Activated CD4-positive, alpha-beta memory T cell treated with anti-CD3 and anti-CD28 coated beads for 36 hours (primary cell): ENCODE data around the gene HADHB. TPM values are rescaled to one million over a fixed set of nuclear protein-coding genes. Genes with fewer than 3 reads are reported as not detected.
A peak's percentile ranks its signal among the peaks of the same experiment; 100 is the strongest.
"Not testable (repeated sequence)": the region's sequence is repeated elsewhere in the genome, so short reads cannot be mapped to it uniquely, and the experiment has no call there.

Experiments
- CTCF ChIA-PET: fragments of 350-600 bp; sonication (Branson Sonifier 250); formaldehyde crosslinking; loops from one replicate; lab custom pipeline; 2021; ENCODE audit warnings: antibody characterized with exemption, inconsistent platforms; lab: Charles Lee
- POLR2A ChIA-PET: fragments of 350-600 bp; sonication (Branson Sonifier 250); formaldehyde crosslinking; loops from one replicate; lab custom pipeline; 2021; ENCODE audit warnings: antibody characterized with exemption; lab: Charles Lee
- DNase-seq: peaks from one replicate; pipeline ENCODE4 v3.0.0-alpha.2; 2020
- H3K27ac Mint-ChIP-seq: one replicate; pipeline ENCODE4 v1.8.0; 2021; ENCODE audit warnings: mixed read lengths
- H3K27me3 Mint-ChIP-seq: one replicate; pipeline ENCODE4 v1.8.0; 2021; ENCODE audit warnings: mixed read lengths
- H3K36me3 Mint-ChIP-seq: one replicate; pipeline ENCODE4 v1.8.0; 2021; ENCODE audit warnings: mixed read lengths
- H3K4me1 Mint-ChIP-seq: one replicate; pipeline ENCODE4 v1.8.0; 2021; ENCODE audit warnings: low read depth, mixed read lengths
- H3K4me3 Mint-ChIP-seq: one replicate; pipeline ENCODE4 v1.8.0; 2021; ENCODE audit warnings: mild to moderate bottlenecking, mixed read lengths
- H3K9me3 Mint-ChIP-seq: one replicate; pipeline ENCODE4 v1.8.0; 2021; ENCODE audit warnings: mixed read lengths
- intact Hi-C: fragments of 100-400 bp; cut with micrococcal nuclease; formaldehyde crosslinking; loops from one replicate; pipeline ENCODE4 v1.15.1; 2023
- total RNA-seq, 2 experiments: library from RNA; stranded (reverse); gene quantifications; one replicate each; pipeline ENCODE4 v1.2.3, GENCODE V29; 2021

HADHB gene
- total RNA-seq, 2 experiments from 2014 or later, result 73.8 to 78.1 TPM

- Mint-ChIP-seq H3K9me3 (no peaks in the 10 kb centered on the region), H3K4me1 (no peaks in the 10 kb centered on the region), H3K4me3 (no peak overlapping the region), H3K27ac (no peak overlapping the region), H3K27me3 (no peaks in the 10 kb centered on the region), H3K36me3 (no peaks in the 10 kb centered on the region)
- POLR2A ChIA-PET, result no interaction called here
- CTCF ChIA-PET, result no interaction called here
- no peak for DNase-seq
- intact Hi-C loops, result no loop called here
These were observed 74.2 kb downstream of the HADHB start for GRCh38 chr2:26318950-26319349.

GRCh38 chr2:26324479-26324878 lies 79.7 kb downstream of the HADHB start:
- DNase-seq, H3K27me3 Mint-ChIP-seq, H3K9me3 Mint-ChIP-seq, H3K4me3 Mint-ChIP-seq, H3K27ac Mint-ChIP-seq, H3K4me1 Mint-ChIP-seq, CTCF ChIA-PET, H3K36me3 Mint-ChIP-seq, intact Hi-C loops: not testable (repeated sequence)
- POLR2A ChIA-PET, result interaction anchor here (0.7 kb wide), 1 partner anchor 28 kb away, joined by 3 read pairs; no protein-coding TSS in a partner anchor

DNA sequence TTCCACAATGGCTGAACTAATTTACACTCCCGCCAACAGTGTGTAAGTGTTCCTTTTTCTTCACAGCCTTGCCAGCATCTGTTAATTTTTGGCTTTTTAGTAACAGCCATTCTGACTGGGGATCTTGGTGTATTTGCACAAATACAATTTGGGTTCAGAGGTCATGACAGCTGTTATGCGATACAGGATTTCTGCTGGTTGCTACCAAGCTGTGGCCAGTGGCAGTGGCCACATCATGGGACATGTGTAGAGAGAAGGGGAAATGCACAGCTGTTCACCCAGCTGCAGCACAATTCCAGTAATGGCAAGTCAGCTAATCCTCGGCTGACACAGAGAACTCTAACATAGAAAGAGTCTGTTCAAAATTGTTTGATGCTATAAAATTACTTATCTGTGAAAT lies 80.2 kb downstream of the HADHB start:
- Mint-ChIP-seq H3K4me1 (peaks cover 7% of the 10 kb centered on the region), H3K36me3 (peaks cover 2% of the 10 kb centered on the region), H3K4me3 (no peak overlapping the region), H3K27me3 (no peaks in the 10 kb centered on the region), H3K9me3 (peaks cover 4% of the 10 kb centered on the region), H3K27ac (no peak overlapping the region)
- intact Hi-C loops, result no loop called here
- ChIA-PET POLR2A (no interaction called here), CTCF (interaction anchor here (0.7 to 1.0 kb wide), 2 partner anchors 145 to 1914 kb away, joined by 3 read pairs; no protein-coding TSS in a partner anchor)
- no peak for DNase-seq

DNA sequence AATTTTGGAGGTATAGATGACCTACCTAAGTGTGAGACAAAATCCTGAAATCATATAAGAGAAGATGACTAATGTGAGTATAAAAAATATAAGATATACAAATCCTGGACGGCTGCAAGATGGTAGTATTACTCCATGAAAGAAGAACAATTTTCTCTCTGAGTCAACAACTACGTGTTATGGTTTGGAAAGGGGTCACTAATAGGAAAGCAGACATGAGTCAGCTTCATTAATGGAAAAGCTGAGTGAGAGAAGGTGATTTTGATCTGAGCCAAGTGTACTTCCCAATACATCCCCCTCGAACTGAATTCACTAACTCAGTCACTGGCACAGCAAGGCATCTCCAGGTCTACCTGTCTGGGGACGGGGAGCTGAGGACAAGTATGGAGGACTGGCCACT lies 81.1 kb downstream of the HADHB start:
- ChIA-PET POLR2A (no interaction called here), CTCF (interaction anchor here (0.5 to 1.0 kb wide), 2 partner anchors 144 to 233 kb away, joined by 3 read pairs; no protein-coding TSS in a partner anchor)
- peaks cover 12% of the 10 kb centered on the region for H3K4me1 Mint-ChIP-seq
- no peak for DNase-seq
- H3K36me3 Mint-ChIP-seq, result peaks cover 2% of the 10 kb centered on the region
- H3K9me3 Mint-ChIP-seq, result peaks cover 4% of the 10 kb centered on the region
- no peak overlapping the region for H3K4me3 Mint-ChIP-seq
- intact Hi-C loops, result no loop called here
- no peak overlapping the region for H3K27ac Mint-ChIP-seq
- no peaks in the 10 kb centered on the region for H3K27me3 Mint-ChIP-seq

GRCh38 chr2:26326514-26326913 lies 81.8 kb downstream of the HADHB start:
- peaks cover 4% of the 10 kb centered on the region for H3K9me3 Mint-ChIP-seq

DNA sequence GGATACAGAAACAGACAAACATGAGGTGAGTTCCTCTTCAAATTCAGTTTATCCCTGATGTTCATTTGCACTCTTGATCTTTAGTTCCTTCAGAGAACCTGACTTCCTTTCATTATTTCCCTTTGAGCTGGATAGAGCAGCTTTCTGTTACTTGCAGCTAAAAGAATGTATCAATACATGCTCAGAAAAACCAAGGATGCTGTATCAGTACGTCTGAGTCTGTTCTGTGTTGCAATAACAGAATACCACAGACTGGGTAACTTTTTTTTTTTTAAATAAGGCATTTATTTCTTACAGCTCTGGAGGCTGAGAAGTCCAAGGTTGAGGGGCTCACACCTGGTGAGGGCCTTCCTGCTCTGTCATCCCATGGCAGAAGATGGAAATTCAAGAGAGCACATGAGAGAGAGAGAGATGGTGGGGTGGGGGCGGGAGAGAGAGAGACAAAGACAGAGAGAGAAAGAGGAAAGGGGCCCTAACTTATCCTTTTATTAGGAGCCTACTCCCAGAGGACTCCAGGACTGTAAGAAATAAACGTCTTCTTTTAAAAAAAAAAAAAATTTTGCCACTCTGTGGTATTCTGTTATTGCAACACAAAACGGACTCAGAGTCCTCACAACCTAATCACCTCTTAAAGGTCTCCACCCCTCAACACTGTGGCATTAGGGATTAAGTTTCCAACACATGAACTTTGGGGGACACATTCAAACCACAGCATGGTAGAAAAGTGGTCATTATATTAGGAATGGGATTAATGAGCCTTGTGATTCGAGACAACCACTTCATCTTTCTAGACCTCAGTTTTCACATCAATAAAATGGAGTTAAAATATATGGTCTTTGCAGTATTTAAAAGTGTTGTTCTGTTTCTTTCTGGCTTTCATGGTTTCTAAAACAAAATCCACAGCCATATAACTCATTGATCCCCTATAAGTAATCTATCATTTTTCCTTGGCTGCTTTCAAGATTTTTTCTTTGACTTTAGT lies 82.8 kb downstream of the HADHB start:
- ChIA-PET CTCF (interaction anchor here (0.5 to 1.1 kb wide), 2 partner anchors 18 to 27 kb away, joined by 3 read pairs; partner anchors contain the start of gene SELENOI), POLR2A (no interaction called here)
- intact Hi-C loops, result no loop called here
- H3K27me3 Mint-ChIP-seq, result no peaks in the 10 kb centered on the region
- H3K27ac Mint-ChIP-seq, result no peak overlapping the region
- peaks cover 2% of the 10 kb centered on the region for H3K36me3 Mint-ChIP-seq
- no peak for DNase-seq
- H3K4me1 Mint-ChIP-seq, result peaks cover 12% of the 10 kb centered on the region
- H3K4me3 Mint-ChIP-seq, result no peak overlapping the region
- H3K9me3 Mint-ChIP-seq, result peaks cover 4% of the 10 kb centered on the region

More at GRCh38 chr2:26326514-26326913, 81.8 kb downstream of the HADHB start:
- ChIA-PET CTCF (interaction anchor here (1.1 kb wide), 1 partner anchor 19 kb away, joined by 3 read pairs; the partner anchor contains the start of gene SELENOI), POLR2A (no interaction called here)
- H3K27ac Mint-ChIP-seq, result no peak overlapping the region
- H3K4me1 Mint-ChIP-seq, result peaks cover 12% of the 10 kb centered on the region
- H3K36me3 Mint-ChIP-seq, result peaks cover 2% of the 10 kb centered on the region
- no peaks in the 10 kb centered on the region for H3K27me3 Mint-ChIP-seq
- intact Hi-C loops, result no loop called here
- H3K4me3 Mint-ChIP-seq, result no peak overlapping the region
- no peak for DNase-seq

DNA sequence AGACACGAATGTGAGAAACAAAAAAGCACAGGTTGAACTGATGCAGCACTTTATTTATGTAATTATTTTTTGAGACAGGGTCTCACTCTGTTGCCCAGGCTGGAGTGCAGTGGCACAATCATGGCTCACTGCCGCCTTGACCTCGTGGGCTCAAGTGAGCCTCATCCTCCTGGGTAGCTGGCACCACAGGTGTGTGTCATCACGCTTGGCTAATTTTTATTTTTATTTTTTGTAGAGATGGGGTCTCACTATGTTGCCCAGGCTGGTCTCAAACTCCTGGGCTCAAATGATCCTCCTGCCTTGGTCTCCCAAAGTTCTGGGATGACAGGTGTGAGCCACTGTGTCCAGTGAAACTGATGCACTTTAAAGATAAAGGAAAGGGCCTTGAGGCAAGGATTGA lies 84.3 kb downstream of the HADHB start:
- peaks cover 12% of the 10 kb centered on the region for H3K4me1 Mint-ChIP-seq
- H3K9me3 Mint-ChIP-seq, H3K27me3 Mint-ChIP-seq, H3K27ac Mint-ChIP-seq, DNase-seq, intact Hi-C loops, H3K36me3 Mint-ChIP-seq, H3K4me3 Mint-ChIP-seq: not testable (repeated sequence)
- ChIA-PET POLR2A (interaction anchor here (1.6 kb wide), 1 partner anchor 84 kb away, joined by 3 read pairs; the partner anchor contains the start of genes HADHA and HADHB), CTCF (interaction anchor here (0.6 to 2.1 kb wide), 4 partner anchors 16 to 145 kb away, joined by 3 to 15 read pairs (median 7); partner anchors contain the start of genes HADHA and HADHB)

DNA sequence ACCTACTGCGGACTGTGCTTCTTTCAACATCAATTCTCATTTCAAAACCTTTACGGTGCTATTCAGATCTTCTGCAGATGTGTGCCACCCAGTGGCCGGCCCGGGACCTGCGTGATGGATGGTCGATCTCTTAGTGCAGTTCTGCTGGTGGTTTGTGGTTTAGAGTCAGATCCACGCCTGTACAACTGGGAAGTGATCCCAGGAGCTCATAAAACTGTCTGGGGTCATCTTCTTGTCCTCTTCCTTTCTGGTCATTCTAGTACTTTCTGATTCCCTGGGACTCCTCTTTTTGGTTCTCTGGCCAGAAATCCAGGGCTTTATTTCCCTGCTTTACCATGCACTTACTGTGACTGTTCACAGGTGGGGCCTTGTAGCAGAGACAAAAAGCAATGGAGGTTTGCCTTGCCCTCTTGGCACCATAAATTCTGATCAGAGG lies 85.4 kb downstream of the HADHB start:
- Mint-ChIP-seq H3K27me3 (no peaks in the 10 kb centered on the region), H3K9me3 (no peaks in the 10 kb centered on the region), H3K27ac (no peak overlapping the region), H3K4me1 (peaks cover 12% of the 10 kb centered on the region), H3K4me3 (peak overlapping the region; percentile 10), H3K36me3 (no peaks in the 10 kb centered on the region)
- POLR2A ChIA-PET, result interaction anchor here (1.6 kb wide), 1 partner anchor 85 kb away, joined by 3 read pairs; the partner anchor contains the start of genes HADHA and HADHB
- intact Hi-C loops, result loop anchor here (2.0 to 10.0 kb wide), 5 partner anchors 85 to 379 kb away; partner anchors contain the start of genes HADHA and HADHB
- CTCF ChIA-PET, result interaction anchor here (0.5 to 2.1 kb wide), 12 partner anchors 12 to 731 kb away, joined by 3 to 15 read pairs (median 4); partner anchors contain the start of genes HADHA and HADHB
- DNase-seq, result peak; percentile 92

GRCh38 chr2:26330604-26331003 lies 85.9 kb downstream of the HADHB start:
- intact Hi-C loops, result loop anchor here (2.0 to 10.0 kb wide), 5 partner anchors 86 to 380 kb away; partner anchors contain the start of genes HADHA and HADHB
- H3K27ac Mint-ChIP-seq, result no peak overlapping the region
- no peak overlapping the region for H3K4me3 Mint-ChIP-seq
- peaks cover 12% of the 10 kb centered on the region for H3K4me1 Mint-ChIP-seq
- no peak for DNase-seq
- H3K36me3 Mint-ChIP-seq, result no peaks in the 10 kb centered on the region
- ChIA-PET POLR2A (interaction anchor here (1.6 kb wide), 1 partner anchor 86 kb away, joined by 3 read pairs; the partner anchor contains the start of genes HADHA and HADHB), CTCF (interaction anchor here (0.5 to 2.1 kb wide), 12 partner anchors 13 to 732 kb away, joined by 3 to 15 read pairs (median 4); partner anchors contain the start of genes HADHA and HADHB)
- H3K27me3 Mint-ChIP-seq, result no peaks in the 10 kb centered on the region
- H3K9me3 Mint-ChIP-seq, result no peaks in the 10 kb centered on the region

DNA sequence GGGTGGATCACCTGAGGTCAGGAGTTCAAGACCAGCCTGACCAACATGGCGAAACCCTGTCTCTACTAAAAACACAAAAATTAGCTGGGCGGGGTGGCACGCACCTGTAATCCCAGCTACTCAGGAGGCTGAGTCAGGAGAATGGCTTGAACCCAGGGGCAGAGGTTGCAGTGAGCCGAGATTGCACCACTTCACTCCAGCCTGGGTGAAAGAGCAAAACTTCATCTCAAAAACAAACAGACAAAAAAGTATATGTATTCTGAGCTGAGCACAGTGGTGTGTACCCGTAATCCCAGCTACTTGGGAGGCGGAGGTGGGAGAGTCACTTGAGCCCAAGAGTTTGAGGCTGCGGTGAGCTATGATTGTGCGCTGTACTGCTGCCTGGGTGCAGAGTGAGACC lies 86.6 kb downstream of the HADHB start:
- not testable (repeated sequence) for H3K27me3 Mint-ChIP-seq, H3K9me3 Mint-ChIP-seq, H3K36me3 Mint-ChIP-seq, H3K27ac Mint-ChIP-seq, DNase-seq, H3K4me3 Mint-ChIP-seq
- ChIA-PET CTCF (interaction anchor here (1.4 to 1.9 kb wide), 3 partner anchors 13 to 32 kb away, joined by 4 to 9 read pairs (median 5); no protein-coding TSS in a partner anchor), POLR2A (interaction anchor here (0.7 to 1.1 kb wide), 2 partner anchors 16 to 72 kb away, joined by 4 read pairs; partner anchors contain the start of gene ADGRF3)
- H3K4me1 Mint-ChIP-seq, result peaks cover 11% of the 10 kb centered on the region
- intact Hi-C loops, result loop anchor here (2.0 to 10.0 kb wide), 5 partner anchors 87 to 381 kb away; partner anchors contain the start of genes HADHA and HADHB

DNA sequence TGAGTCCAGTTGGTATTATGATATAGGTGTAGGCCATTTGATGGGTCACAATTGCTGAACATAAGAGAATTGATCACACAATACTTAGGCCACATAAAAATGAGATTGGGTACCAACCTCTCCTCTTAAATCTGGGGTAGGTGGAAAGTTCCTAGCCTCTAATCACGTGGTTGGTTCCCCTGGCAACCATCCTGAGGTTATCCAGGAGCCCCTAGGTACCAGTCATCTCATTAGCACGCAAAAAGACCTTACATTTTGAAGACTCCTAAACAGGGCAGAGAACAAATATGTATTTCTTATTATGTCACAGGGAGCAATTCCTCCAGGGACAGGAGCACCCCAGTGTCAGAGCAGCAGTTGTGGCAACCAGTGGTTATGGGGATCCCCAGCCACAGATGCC lies 88.6 kb downstream of the HADHB start:
- Mint-ChIP-seq H3K4me3 (no peak overlapping the region), H3K27ac (no peak overlapping the region), H3K4me1 (peaks cover 18% of the 10 kb centered on the region), H3K27me3 (no peaks in the 10 kb centered on the region), H3K36me3 (no peaks in the 10 kb centered on the region), H3K9me3 (no peaks in the 10 kb centered on the region)
- POLR2A ChIA-PET, result no interaction called here
- DNase-seq, result no peak
- CTCF ChIA-PET, result no interaction called here
- intact Hi-C loops, result loop anchor here (5.0 to 10.0 kb wide), 3 partner anchors 134 to 248 kb away; no protein-coding TSS in a partner anchor
